Colonic mucosa (tissue), 4 donors: ENCODE measurements around the gene ANKDD1A. TPM values are rescaled to one million over a fixed set of nuclear protein-coding genes. Genes with fewer than 3 reads are reported as not detected.

ENCODE experiments used
- DNase-seq: peaks from one replicate; pipeline ENCODE4 v3.0.0-alpha.2; 2020
- H3K27ac ChIP-seq: fragments of 200-600 bp; one replicate; pipeline ENCODE4 v1.8.0; 2021
- H3K27me3 ChIP-seq: fragments of 200-600 bp; one replicate; pipeline ENCODE4 v1.8.0; 2021
- H3K36me3 ChIP-seq: fragments of 200-600 bp; one replicate; pipeline ENCODE4 v1.8.0; 2021
- H3K4me1 ChIP-seq: fragments of 200-600 bp; one replicate; pipeline ENCODE4 v1.8.0; 2021; ENCODE audit warnings: mild to moderate bottlenecking
- H3K4me3 ChIP-seq: fragments of 200-600 bp; one replicate; pipeline ENCODE4 v1.8.0; 2021
- H3K9ac ChIP-seq, 2 donors: one replicate each; pipeline ENCODE4 v1.7.0; 2013; ENCODE audit warnings: control low read depth in 2 of 2, low read depth in 2 of 2, low read length in 2 of 2
- H3K9me3 ChIP-seq: fragments of 200-600 bp; one replicate; pipeline ENCODE4 v1.8.0; 2021
- CTCF ChIP-seq: fragments of 200-600 bp; IDR thresholded peaks from one replicate; pipeline ENCODE4 v1.8.0; 2022; ENCODE audit warnings: antibody characterized with exemption, mild to moderate bottlenecking
- intact Hi-C: fragments of 100-400 bp; cut with DNase I; formaldehyde crosslinking; loops from one replicate; pipeline ENCODE4 v1.14.1; 2022
- total RNA-seq, 2 donors: library from RNA; stranded (reverse); fragmentation: NEBNext Ultra II Directional in 1 of 2; extraction: Animal tissue kit (Norgen Biotek cat#: 25700) in 1 of 2; gene quantifications; one replicate each; pipeline ENCODE4 v1.2.1, GENCODE V29; 2021
- donor health status: healthy.
- donor health status: DM: no; HTN: no; CAD: no.
- donor health status: DM: no; HTN: no; CAD: no.

Gene ANKDD1A
- total RNA-seq, 2 donors from 2014 or later = 0.32 to 1.9 TPM

GRCh38 chr15:64896371-64897069, 15.2 kb upstream of the ANKDD1A start:
- peak overlapping the region; percentile 83 for H3K27ac ChIP-seq
- no peak overlapping the region for H3K4me3 ChIP-seq
- H3K27me3 ChIP-seq = no peaks in the 10 kb centered on the region
- TF ChIP-seq CTCF = no peak
- no peaks in the 10 kb centered on the region for H3K36me3 ChIP-seq
- peak overlapping the region in 1 of 2 donors; percentile 62 for H3K9ac ChIP-seq
- H3K9me3 ChIP-seq = no peaks in the 10 kb centered on the region
- no peaks in the 10 kb centered on the region for H3K4me1 ChIP-seq
- no peak for DNase-seq
- intact Hi-C loops = no loop called here

GRCh38 chr15:64897345-64897985, 14.2 kb upstream of the ANKDD1A start:
- no peaks in the 10 kb centered on the region for H3K4me1 ChIP-seq
- no peaks in the 10 kb centered on the region for H3K27me3 ChIP-seq
- peak overlapping the region; percentile 83 for H3K27ac ChIP-seq
- no peaks in the 10 kb centered on the region for H3K36me3 ChIP-seq
- H3K4me3 ChIP-seq = no peak overlapping the region
- intact Hi-C loops = no loop called here
- H3K9me3 ChIP-seq = no peaks in the 10 kb centered on the region
- H3K9ac ChIP-seq = peak overlapping the region in 1 of 2 donors; percentile 28
- no peak for TF ChIP-seq CTCF
- DNase-seq = no peak

GRCh38 chr15:64898406-64898805, 13.3 kb upstream of the ANKDD1A start:
- intact Hi-C loops = no loop called here
- Histone ChIP-seq H3K36me3 (no peaks in the 10 kb centered on the region), H3K27me3 (no peaks in the 10 kb centered on the region), H3K9me3 (no peaks in the 10 kb centered on the region), H3K4me3 (no peak overlapping the region), H3K9ac (peak overlapping the region in 1 of 2 donors; percentile 28), H3K27ac (no peak overlapping the region), H3K4me1 (no peaks in the 10 kb centered on the region)
- TF ChIP-seq CTCF = no peak
- no peak for DNase-seq

DNA sequence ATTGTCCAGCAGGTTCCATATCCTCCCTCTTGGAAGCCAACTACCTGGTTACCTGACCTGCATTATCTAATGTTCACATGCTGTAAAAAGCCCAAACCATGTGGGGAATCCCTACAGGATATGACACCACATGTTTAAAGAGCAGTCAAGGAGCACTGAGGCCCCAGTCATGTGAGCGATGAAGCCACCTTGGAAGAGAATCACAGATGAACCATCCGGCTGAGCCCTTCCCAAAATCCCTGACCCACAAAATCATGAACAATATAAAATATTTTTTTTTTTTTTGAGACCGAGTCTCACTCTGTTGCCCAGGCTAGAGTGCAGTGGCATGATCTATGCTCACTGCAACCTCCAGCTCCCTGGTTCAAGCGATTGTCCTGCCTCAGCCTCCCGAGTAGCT, 10.6 kb upstream of the ANKDD1A start:
- H3K27me3 ChIP-seq = no peaks in the 10 kb centered on the region
- DNase-seq = no peak
- intact Hi-C loops = no loop called here
- no peak for TF ChIP-seq CTCF
- no peaks in the 10 kb centered on the region for H3K36me3 ChIP-seq
- H3K4me3 ChIP-seq = no peak overlapping the region
- H3K27ac ChIP-seq = no peak overlapping the region
- H3K9ac ChIP-seq = no peak overlapping the region
- no peaks in the 10 kb centered on the region for H3K4me1 ChIP-seq
- no peaks in the 10 kb centered on the region for H3K9me3 ChIP-seq

DNA sequence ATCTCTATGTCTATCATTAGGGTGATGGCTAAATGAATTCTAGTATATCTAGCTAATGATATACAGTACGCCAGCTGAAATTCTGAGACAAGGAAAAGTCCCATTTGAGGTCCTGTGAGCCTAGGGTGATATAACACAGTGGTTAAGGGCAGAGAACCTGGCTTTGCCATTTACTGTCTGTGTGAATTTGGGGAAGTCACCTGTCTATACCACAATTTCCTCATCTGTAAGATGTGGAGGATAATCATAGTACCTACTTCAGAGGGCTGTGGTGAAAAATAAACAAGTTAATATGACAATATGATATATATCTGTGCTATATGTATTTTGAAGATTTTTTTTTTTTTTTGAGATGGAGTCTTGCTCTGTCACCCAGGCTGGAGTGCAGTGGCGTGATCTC, 9.8 kb upstream of the ANKDD1A start:
- no peaks in the 10 kb centered on the region for H3K27me3 ChIP-seq
- H3K4me1 ChIP-seq = no peaks in the 10 kb centered on the region
- no peaks in the 10 kb centered on the region for H3K9me3 ChIP-seq
- TF ChIP-seq CTCF = no peak
- no peak overlapping the region for H3K4me3 ChIP-seq
- intact Hi-C loops = no loop called here
- H3K36me3 ChIP-seq = no peaks in the 10 kb centered on the region
- no peak overlapping the region for H3K9ac ChIP-seq
- DNase-seq = no peak
- H3K27ac ChIP-seq = no peak overlapping the region
